ENCODE measurements around the gene NELL1. TPM values are rescaled to one million over a fixed set of nuclear protein-coding genes. Genes with fewer than 3 reads are reported as not detected.

NELL1 gene
- total RNA-seq, 1 donor from 2014 or later: not detected

DNA sequence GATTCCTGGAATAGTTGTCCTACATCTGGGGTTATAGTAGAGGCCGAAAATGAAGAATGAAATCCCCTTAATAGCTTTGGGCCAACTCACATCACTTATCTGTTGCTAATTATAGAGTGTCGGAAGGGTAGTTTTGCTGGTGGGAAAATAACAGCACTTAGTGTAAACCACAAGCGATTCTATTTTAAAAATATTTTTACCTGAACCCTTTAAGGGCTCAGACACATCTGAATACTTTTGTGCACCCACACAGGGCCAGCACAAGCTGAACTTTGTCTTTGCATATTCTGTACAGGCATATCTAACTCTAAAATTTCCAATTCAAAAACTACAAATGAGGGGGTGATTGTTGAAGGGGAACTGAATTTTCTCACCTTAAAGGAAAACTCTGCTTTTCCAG lies 42.4 kb upstream of the NELL1 start:
- Mint-ChIP-seq H3K27ac (ENCODE audit: unreplicated experiment) (no peak overlapping the region), H3K9me3 (ENCODE audit: unreplicated experiment) (no peaks in the 10 kb centered on the region), H3K36me3 (ENCODE audit: unreplicated experiment) (no peaks in the 10 kb centered on the region), H3K4me1 (ENCODE audit: unreplicated experiment) (no peaks in the 10 kb centered on the region), H3K4me3 (ENCODE audit: unreplicated experiment) (no peak overlapping the region), H3K27me3 (ENCODE audit: unreplicated experiment) (no peaks in the 10 kb centered on the region)
- DNase-seq (ENCODE audit: extremely low spot score, unreplicated experiment): no peak
- TF ChIP-seq, protein P1, sequence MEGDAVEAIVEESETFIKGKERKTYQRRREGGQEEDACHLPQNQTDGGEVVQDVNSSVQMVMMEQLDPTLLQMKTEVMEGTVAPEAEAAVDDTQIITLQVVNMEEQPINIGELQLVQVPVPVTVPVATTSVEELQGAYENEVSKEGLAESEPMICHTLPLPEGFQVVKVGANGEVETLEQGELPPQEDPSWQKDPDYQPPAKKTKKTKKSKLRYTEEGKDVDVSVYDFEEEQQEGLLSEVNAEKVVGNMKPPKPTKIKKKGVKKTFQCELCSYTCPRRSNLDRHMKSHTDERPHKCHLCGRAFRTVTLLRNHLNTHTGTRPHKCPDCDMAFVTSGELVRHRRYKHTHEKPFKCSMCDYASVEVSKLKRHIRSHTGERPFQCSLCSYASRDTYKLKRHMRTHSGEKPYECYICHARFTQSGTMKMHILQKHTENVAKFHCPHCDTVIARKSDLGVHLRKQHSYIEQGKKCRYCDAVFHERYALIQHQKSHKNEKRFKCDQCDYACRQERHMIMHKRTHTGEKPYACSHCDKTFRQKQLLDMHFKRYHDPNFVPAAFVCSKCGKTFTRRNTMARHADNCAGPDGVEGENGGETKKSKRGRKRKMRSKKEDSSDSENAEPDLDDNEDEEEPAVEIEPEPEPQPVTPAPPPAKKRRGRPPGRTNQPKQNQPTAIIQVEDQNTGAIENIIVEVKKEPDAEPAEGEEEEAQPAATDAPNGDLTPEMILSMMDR (IDR thresholded peaks at IDR 0.05): no peak

DNA sequence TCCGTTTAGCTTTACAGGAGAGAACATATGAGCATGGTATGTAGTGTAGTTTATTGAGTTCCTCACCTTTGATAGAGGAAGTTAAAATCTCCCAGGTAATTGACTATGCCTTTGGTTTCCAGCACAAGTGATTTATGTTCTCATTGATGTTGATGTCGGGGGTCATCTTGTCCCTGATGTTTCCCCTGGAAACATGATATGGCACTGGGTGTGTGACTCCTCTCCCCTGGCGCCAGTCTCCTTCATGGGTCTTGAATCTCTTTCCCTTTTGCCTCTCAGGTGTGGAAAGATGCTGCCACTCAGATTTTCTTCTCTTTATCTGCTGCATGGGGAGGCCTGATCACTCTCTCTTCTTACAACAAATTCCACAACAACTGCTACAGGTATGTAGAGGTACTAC lies 41.7 kb upstream of the NELL1 start:
- no peaks in the 10 kb centered on the region for H3K4me1 Mint-ChIP-seq (ENCODE audit: unreplicated experiment)
- H3K36me3 Mint-ChIP-seq (ENCODE audit: unreplicated experiment): no peaks in the 10 kb centered on the region
- H3K9me3 Mint-ChIP-seq (ENCODE audit: unreplicated experiment): no peaks in the 10 kb centered on the region
- no peak overlapping the region for H3K27ac Mint-ChIP-seq (ENCODE audit: unreplicated experiment)
- no peak for DNase-seq (ENCODE audit: extremely low spot score, unreplicated experiment)
- TF ChIP-seq, protein P1 (IDR thresholded peaks at IDR 0.05): no peak
- H3K27me3 Mint-ChIP-seq (ENCODE audit: unreplicated experiment): no peaks in the 10 kb centered on the region
- H3K4me3 Mint-ChIP-seq (ENCODE audit: unreplicated experiment): no peak overlapping the region

DNA sequence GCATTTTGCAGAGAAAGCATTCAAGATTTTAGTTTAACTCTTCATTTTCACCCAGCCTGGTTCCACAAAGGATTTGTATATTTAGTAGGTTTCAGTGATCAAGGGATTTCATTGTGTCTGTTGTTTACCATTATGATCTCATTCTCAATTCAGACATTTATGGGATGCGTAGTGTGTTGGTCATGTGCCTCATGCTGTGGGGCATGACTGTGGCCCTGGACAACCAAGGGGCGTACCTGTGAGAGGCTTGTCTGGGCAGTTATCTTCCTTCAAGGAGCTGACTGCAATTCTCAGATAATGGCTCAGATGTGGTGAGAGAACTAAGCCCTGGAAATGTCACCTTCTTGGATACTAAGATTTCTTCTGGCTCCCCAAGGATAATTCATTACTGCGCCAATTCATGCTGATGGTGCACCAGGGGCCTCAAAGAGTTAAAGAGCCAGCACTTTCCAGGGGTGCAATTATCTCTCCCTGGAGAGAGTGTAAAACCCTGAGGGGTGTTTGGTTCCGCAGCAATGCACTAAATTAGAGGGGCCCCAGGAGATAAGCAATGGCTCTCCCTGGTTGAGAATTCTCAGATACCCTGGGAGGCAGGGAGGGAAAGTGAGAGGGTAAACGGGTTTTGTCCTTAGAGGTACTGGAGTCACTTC lies 37.7 kb upstream of the NELL1 start:
- H3K4me3 Mint-ChIP-seq (ENCODE audit: unreplicated experiment): no peak overlapping the region
- H3K36me3 Mint-ChIP-seq (ENCODE audit: unreplicated experiment): no peaks in the 10 kb centered on the region
- TF ChIP-seq, protein P1 (IDR thresholded peaks at IDR 0.05): no peak
- no peak for DNase-seq (ENCODE audit: extremely low spot score, unreplicated experiment)
- no peaks in the 10 kb centered on the region for H3K9me3 Mint-ChIP-seq (ENCODE audit: unreplicated experiment)
- no peaks in the 10 kb centered on the region for H3K27me3 Mint-ChIP-seq (ENCODE audit: unreplicated experiment)
- no peak overlapping the region for H3K27ac Mint-ChIP-seq (ENCODE audit: unreplicated experiment)
- H3K4me1 Mint-ChIP-seq (ENCODE audit: unreplicated experiment): no peaks in the 10 kb centered on the region

DNA sequence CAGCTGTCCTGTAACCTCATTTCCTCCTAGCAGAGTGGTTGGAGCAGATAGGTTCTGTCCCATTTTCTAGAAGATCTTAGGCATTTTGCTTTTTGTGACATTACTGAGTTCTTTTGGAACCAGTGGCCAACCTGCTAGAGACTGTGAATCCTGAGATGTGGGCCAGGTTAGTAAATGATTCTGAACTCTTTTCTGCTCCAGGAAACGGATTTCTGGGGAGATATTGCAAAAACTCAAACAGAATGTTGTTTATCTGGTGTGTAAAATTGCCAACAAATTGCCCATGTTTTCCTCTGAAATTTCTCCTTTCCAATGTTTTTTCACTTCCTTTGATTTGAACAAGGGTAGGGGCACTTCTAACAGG lies 37.2 kb upstream of the NELL1 start:
- Mint-ChIP-seq H3K27ac (ENCODE audit: unreplicated experiment) (no peak overlapping the region), H3K36me3 (ENCODE audit: unreplicated experiment) (no peaks in the 10 kb centered on the region), H3K27me3 (ENCODE audit: unreplicated experiment) (no peaks in the 10 kb centered on the region), H3K9me3 (ENCODE audit: unreplicated experiment) (no peaks in the 10 kb centered on the region), H3K4me1 (ENCODE audit: unreplicated experiment) (no peaks in the 10 kb centered on the region), H3K4me3 (ENCODE audit: unreplicated experiment) (no peak overlapping the region)
- TF ChIP-seq, protein P1 (IDR thresholded peaks at IDR 0.05): no peak
- DNase-seq (ENCODE audit: extremely low spot score, unreplicated experiment): no peak

DNA sequence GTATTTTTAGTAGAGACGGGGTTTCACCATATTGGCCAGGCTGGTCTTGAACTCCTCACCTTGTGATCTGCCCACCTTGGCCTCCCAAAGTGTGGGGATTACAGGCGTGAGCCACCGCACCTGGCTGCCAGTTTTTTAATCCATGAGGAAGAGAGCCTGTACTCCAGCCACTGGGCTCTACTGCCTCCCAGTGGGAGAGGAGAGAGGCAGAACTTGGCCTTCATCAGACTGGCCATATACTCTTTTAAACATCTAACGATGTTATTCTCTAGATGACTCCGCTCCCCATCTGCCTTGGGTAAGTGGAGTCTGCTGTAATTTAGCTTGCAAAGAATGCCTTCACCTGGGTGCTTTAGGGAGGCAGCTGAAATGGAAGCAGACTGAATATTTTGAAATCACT lies 35.3 kb upstream of the NELL1 start:
- DNase-seq (ENCODE audit: extremely low spot score, unreplicated experiment): no peak
- no peak overlapping the region for H3K27ac Mint-ChIP-seq (ENCODE audit: unreplicated experiment)
- no peaks in the 10 kb centered on the region for H3K9me3 Mint-ChIP-seq (ENCODE audit: unreplicated experiment)
- H3K4me3 Mint-ChIP-seq (ENCODE audit: unreplicated experiment): no peak overlapping the region
- no peaks in the 10 kb centered on the region for H3K4me1 Mint-ChIP-seq (ENCODE audit: unreplicated experiment)
- no peaks in the 10 kb centered on the region for H3K27me3 Mint-ChIP-seq (ENCODE audit: unreplicated experiment)
- H3K36me3 Mint-ChIP-seq (ENCODE audit: unreplicated experiment): no peaks in the 10 kb centered on the region
- TF ChIP-seq, protein P1 (IDR thresholded peaks at IDR 0.05): no peak

Measured in osteocyte (in vitro differentiated cells).